Measurements from ENCODE around the gene BLMH. TPM values are rescaled to one million over a fixed set of nuclear protein-coding genes. Genes with fewer than 3 reads are reported as not detected.

BLMH gene
- total RNA-seq: 26.5 and 31.2 TPM in 2 replicates

GRCh38 chr17:30291543-30292285 lies at the start of gene BLMH:
Gene BLMH, minus strand, starts transcription at chr17:30291944. Its CDS starts 125 bp downstream, at chr17:30291819.

GRCh38 chr17:30333503-30334360 lies 42.0 kb upstream of the BLMH start, which contains the start of gene TMIGD1:
Gene TMIGD1, minus strand, starts transcription at chr17:30334057. Its CDS starts 1,924 bp downstream, at chr17:30332133.

GRCh38 chr17:30235386-30236296 lies 56.1 kb downstream of the BLMH start, which contains the start of gene SLC6A4:
Gene SLC6A4, minus strand, starts transcription at chr17:30235697. Its CDS starts 13,739 bp downstream, at chr17:30221958.

Other genes starting within 250 kb of the BLMH start
- 7.1 and 9.8 TPM in 2 replicates for gene NSRP1, start 175.1 kb downstream of the BLMH start, total RNA-seq
- under 0.01 TPM in 1 of 2 replicates, not detected in the other for gene SLC6A4, start 56.2 kb downstream of the BLMH start, total RNA-seq
- not detected in 2 replicates for gene TMIGD1, start 42.1 kb upstream of the BLMH start, total RNA-seq
- gene CPD, start 87.0 kb upstream of the BLMH start, total RNA-seq: 166 and 220 TPM in 2 replicates
- 21.0 and 24.4 TPM in 2 replicates for gene GOSR1, start 185.5 kb upstream of the BLMH start, total RNA-seq